CD4-positive, alpha-beta T cell (primary cell): ENCODE measurements around the gene C7. TPM values are rescaled to one million over a fixed set of nuclear protein-coding genes. Genes with fewer than 3 reads are reported as not detected.

Experiments used
- ATAC-seq: fragments of 200-7000 bp; cut with Tn5 transposase; one replicate; pipeline ENCODE4 v1.10.0; 2022; ENCODE audit warnings: mild to moderate bottlenecking; ENCODE audit not compliant: poor library complexity
- CTCF ChIA-PET: fragments of 350-600 bp; sonication (Branson Sonifier 250); formaldehyde crosslinking; loops from one replicate; lab custom pipeline; 2021; ENCODE audit warnings: antibody characterized with exemption, inconsistent platforms; lab: Charles Lee
- POLR2A ChIA-PET: fragments of 350-600 bp; sonication (Branson Sonifier 250); formaldehyde crosslinking; loops from one replicate; lab custom pipeline; 2021; ENCODE audit warnings: antibody characterized with exemption, inconsistent platforms; lab: Charles Lee
- DNase-seq, 14 experiments: peaks; one replicate each; pipeline ENCODE4 v3.0.0-alpha.2; 2013 to 2020; ENCODE audit warnings: mixed read lengths in 2 of 14
- H3K27ac ChIP-seq, 2 donors: one replicate each; pipeline versions ENCODE4 v1.5.1 to v1.7.0; 2013; ENCODE audit warnings: low read length in 2 of 2, low read depth in 1 of 2, mild to moderate bottlenecking in 1 of 2
- H3K27me3 ChIP-seq, 2 experiments: 1 replicate in 1 of 2; 2 replicates in 1 of 2; pipeline versions ENCODE4 v1.6.1 to v1.7.0; 2013; ENCODE audit warnings: low read length in 2 of 2, control low read depth in 1 of 2, mild to moderate bottlenecking in 1 of 2, moderate library complexity in 1 of 2; ENCODE audit not compliant: insufficient read depth in 2 of 2, control insufficient read depth in 1 of 2
- H3K36me3 ChIP-seq: one replicate; pipeline ENCODE4 v1.6.1; 2013; ENCODE audit warnings: low read length, control low read depth; ENCODE audit not compliant: insufficient read depth
- H3K4me1 ChIP-seq: one replicate; pipeline ENCODE4 v1.6.1; 2013; ENCODE audit warnings: low read length, control low read depth; ENCODE audit not compliant: insufficient read depth
- H3K4me3 ChIP-seq: one replicate; pipeline ENCODE4 v1.5.1; 2013; ENCODE audit warnings: mild to moderate bottlenecking, low read length, moderate library complexity
- H3K9me3 ChIP-seq, 2 experiments: 1 replicate in 1 of 2; 2 replicates in 1 of 2; pipeline versions ENCODE4 v1.6.1 to v1.7.0; 2013; ENCODE audit warnings: low read length in 2 of 2, mild to moderate bottlenecking in 2 of 2, control low read depth in 1 of 2, moderate library complexity in 1 of 2; ENCODE audit not compliant: control insufficient read depth in 1 of 2, insufficient read depth in 1 of 2
- H3K27ac Mint-ChIP-seq: one replicate; pipeline ENCODE4 v1.8.0; 2020; ENCODE audit warnings: mixed read lengths
- H3K27me3 Mint-ChIP-seq: one replicate; pipeline ENCODE4 v1.8.0; 2021; ENCODE audit warnings: mixed read lengths
- H3K36me3 Mint-ChIP-seq: one replicate; pipeline ENCODE4 v1.8.0; 2021; ENCODE audit warnings: low read depth, mixed read lengths
- H3K4me1 Mint-ChIP-seq: one replicate; pipeline ENCODE4 v1.8.0; 2021; ENCODE audit warnings: low read depth, mixed read lengths
- H3K4me3 Mint-ChIP-seq: one replicate; pipeline ENCODE4 v1.8.0; 2020; ENCODE audit warnings: mild to moderate bottlenecking, mixed read lengths
- H3K9me3 Mint-ChIP-seq: one replicate; pipeline ENCODE4 v1.8.0; 2020; ENCODE audit warnings: mixed read lengths
- CTCF ChIP-seq: fragments of 200-600 bp; IDR thresholded peaks from one replicate; pipeline ENCODE4 v1.8.0; 2022; ENCODE audit warnings: antibody characterized with exemption, mild to moderate bottlenecking
- intact Hi-C, 2 experiments: fragments of 100-400 bp; cut with DNase I in 1 of 2; cut with micrococcal nuclease in 1 of 2; formaldehyde crosslinking; loops; one replicate each; pipeline versions ENCODE4 v1.15.1 to v1.9.0; 2023 to 2025; cut with DNase I, micrococcal nuclease
- total RNA-seq, 174 experiments: library from RNA in 2 of 174; stranded (reverse) in 2 of 174; gene quantifications; one replicate each; pipeline ENCODE4 v1.2.3 and lab custom pipeline; 2021 to 2026

Gene C7
- total RNA-seq, 2 experiments from 2014 or later, result not detected

GRCh38 chr5:40909723-40910122, 426 bp downstream of the C7 start:
- no peak for ATAC-seq
- no peak for DNase-seq
- H3K27ac ChIP-seq, result no peak overlapping the region
- H3K4me1 ChIP-seq, result no peaks in the 10 kb centered on the region
- H3K27me3 ChIP-seq, result peaks cover 0 to 2% of the 10 kb centered on the region in 2 experiments
- intact Hi-C loops, result no loop called here
- Mint-ChIP-seq H3K27ac (no peak overlapping the region), H3K9me3 (no peaks in the 10 kb centered on the region), H3K36me3 (no peaks in the 10 kb centered on the region), H3K27me3 (peaks cover 41% of the 10 kb centered on the region), H3K4me1 (no peaks in the 10 kb centered on the region), H3K4me3 (no peak overlapping the region)
- no peak overlapping the region for H3K4me3 ChIP-seq
- H3K9me3 ChIP-seq, result no peaks in the 10 kb centered on the region
- TF ChIP-seq CTCF, result no peak
- POLR2A ChIA-PET, result no interaction called here
- CTCF ChIA-PET, result interaction anchor here (0.7 kb wide), 1 partner anchor 1307 kb away, joined by 3 read pairs; no protein-coding TSS in a partner anchor
- no peaks in the 10 kb centered on the region for H3K36me3 ChIP-seq

- H3K4me1 Mint-ChIP-seq, result no peaks in the 10 kb centered on the region
Measured at GRCh38 chr5:40911266-40911665, 2.0 kb downstream of the C7 start.

GRCh38 chr5:40914835-40915234, 5.5 kb downstream of the C7 start:
- CTCF ChIA-PET, result no interaction called here
- no peak overlapping the region for H3K4me3 Mint-ChIP-seq
- H3K4me1 Mint-ChIP-seq, result no peaks in the 10 kb centered on the region
- no peaks in the 10 kb centered on the region for H3K36me3 Mint-ChIP-seq
- Histone ChIP-seq H3K9me3 (no peaks in the 10 kb centered on the region), H3K27me3 (peaks cover 3 to 10% of the 10 kb centered on the region in 2 experiments), H3K36me3 (no peaks in the 10 kb centered on the region), H3K4me3 (no peak overlapping the region), H3K27ac (no peak overlapping the region), H3K4me1 (no peaks in the 10 kb centered on the region)
- no peak overlapping the region for H3K27ac Mint-ChIP-seq
- POLR2A ChIA-PET, result no interaction called here
- peaks cover 49% of the 10 kb centered on the region for H3K27me3 Mint-ChIP-seq
- ATAC-seq (no peak), DNase-seq (no peak)
- intact Hi-C loops, result no loop called here
- no peak for TF ChIP-seq CTCF
- no peaks in the 10 kb centered on the region for H3K9me3 Mint-ChIP-seq

More at GRCh38 chr5:40911266-40911665, 2.0 kb downstream of the C7 start:
- DNase-seq (no peak), ATAC-seq (no peak)
- TF ChIP-seq CTCF, result no peak
- POLR2A ChIA-PET, result no interaction called here
- H3K36me3 ChIP-seq, result no peaks in the 10 kb centered on the region
- no peak overlapping the region for H3K4me3 Mint-ChIP-seq
- no peaks in the 10 kb centered on the region for H3K9me3 ChIP-seq
- no peaks in the 10 kb centered on the region for H3K36me3 Mint-ChIP-seq
- H3K4me1 ChIP-seq, result no peaks in the 10 kb centered on the region
- peaks cover 51% of the 10 kb centered on the region for H3K27me3 Mint-ChIP-seq
- CTCF ChIA-PET, result no interaction called here
- no peak overlapping the region for H3K4me3 ChIP-seq
- intact Hi-C loops, result no loop called here
- no peaks in the 10 kb centered on the region for H3K9me3 Mint-ChIP-seq
- no peak overlapping the region for H3K27ac Mint-ChIP-seq
- H3K27me3 ChIP-seq, result peaks cover 1 to 8% of the 10 kb centered on the region in 2 experiments
- H3K27ac ChIP-seq, result no peak overlapping the region
